BJ (cell line): ENCODE results near the gene PI4K2A. TPM values are rescaled to one million over a fixed set of nuclear protein-coding genes. Genes with fewer than 3 reads are reported as not detected.
A peak's percentile ranks its signal among the peaks of the same experiment; 100 is the strongest.

Experiments used
- CTCF ChIA-PET: fragments of 350-600 bp; formaldehyde crosslinking; extraction: SDS; loops from one replicate; lab custom pipeline; 2021; ENCODE audit warnings: antibody characterized with exemption, inconsistent platforms; lab: Yijun Ruan, JAX
- POLR2A ChIA-PET: fragments of 300-600 bp; sonication (Branson Sonifier 250); formaldehyde crosslinking; extraction: SDS; loops from one replicate; lab custom pipeline; 2021; ENCODE audit warnings: antibody characterized with exemption; lab: Charles Lee
- DNase-seq: peaks from one replicate; pipeline ENCODE4 v3.0.0-alpha.2; 2011; ENCODE audit warnings: low read depth
- H3K27me3 ChIP-seq: 2 replicates; pipeline ENCODE4 v1.6.0; 2011; ENCODE audit warnings: low read length; ENCODE audit not compliant: control insufficient read depth, insufficient read depth
- H3K36me3 ChIP-seq: 2 replicates; pipeline ENCODE4 v1.5.1; 2011; ENCODE audit warnings: low read length; ENCODE audit not compliant: control insufficient read depth, insufficient read depth
- H3K4me3 ChIP-seq: 2 replicates; pipeline ENCODE4 v1.5.1; 2011; ENCODE audit warnings: low read depth, mild to moderate bottlenecking, control low read depth, low read length
- polyA plus RNA-seq: library from polyadenylated mRNA; depleted of rRNA; stranded (reverse); fragments of >200 nt; gene quantifications from 2 replicates; pipeline ENCODE4 v1.2.3, GENCODE V29; 2011
- TF ChIP-seq, protein P1 (sequence below): IDR thresholded peaks from 2 replicates; pipeline ENCODE4 v1.5.1; 2011; ENCODE audit warnings: low read depth, mild to moderate bottlenecking, control low read depth, inconsistent platforms, low read length, moderate library complexity; ENCODE audit not compliant: insufficient read depth

PI4K2A gene
- polyA plus RNA-seq, 1 experiment, result 34.6 TPM

DNA sequence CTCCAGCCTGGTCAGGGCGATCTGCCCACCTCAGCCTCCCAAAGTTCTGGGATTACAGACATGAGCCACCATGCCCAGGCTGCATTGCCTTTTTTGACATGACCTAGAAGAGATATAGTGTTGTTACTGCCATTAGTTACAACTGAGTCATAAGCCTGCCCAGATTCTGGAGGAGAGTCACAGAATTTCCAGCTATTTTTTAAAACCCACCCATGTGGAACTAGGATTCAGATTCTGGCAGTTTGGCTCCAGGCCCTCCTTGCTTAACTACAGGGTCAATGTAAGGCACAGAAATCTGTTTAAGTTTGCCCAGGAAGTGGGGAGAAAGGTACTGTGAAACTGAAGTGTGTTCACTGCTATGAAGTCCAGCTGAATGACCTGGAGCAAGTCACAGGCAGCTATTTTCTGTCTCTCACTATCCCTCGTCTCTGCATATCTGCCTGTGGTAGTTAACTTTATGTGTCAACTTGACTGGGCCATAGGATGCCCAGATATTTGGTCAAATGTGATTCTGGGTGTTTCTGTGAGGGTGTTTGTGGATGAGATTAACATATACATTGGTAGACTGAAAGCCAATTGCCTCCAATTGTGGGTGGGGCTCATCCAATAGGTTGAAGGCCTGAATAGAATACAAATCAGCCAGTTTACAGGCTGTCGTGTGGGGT, 64.7 kb downstream of the PI4K2A start:
- ChIA-PET CTCF (interaction anchor here (1.2 to 20.3 kb wide), 3 partner anchors 18 to 29 kb away, joined by 4 to 517 read pairs (median 16); partner anchors contain the start of genes AVPI1 and ZFYVE27), POLR2A (no interaction called here)
- no peak overlapping the region for H3K4me3 ChIP-seq
- DNase-seq, result no peak
- H3K27me3 ChIP-seq, result no peaks in the 10 kb centered on the region; the same call in 1 of the 2 replicates
- TF ChIP-seq, protein P1, sequence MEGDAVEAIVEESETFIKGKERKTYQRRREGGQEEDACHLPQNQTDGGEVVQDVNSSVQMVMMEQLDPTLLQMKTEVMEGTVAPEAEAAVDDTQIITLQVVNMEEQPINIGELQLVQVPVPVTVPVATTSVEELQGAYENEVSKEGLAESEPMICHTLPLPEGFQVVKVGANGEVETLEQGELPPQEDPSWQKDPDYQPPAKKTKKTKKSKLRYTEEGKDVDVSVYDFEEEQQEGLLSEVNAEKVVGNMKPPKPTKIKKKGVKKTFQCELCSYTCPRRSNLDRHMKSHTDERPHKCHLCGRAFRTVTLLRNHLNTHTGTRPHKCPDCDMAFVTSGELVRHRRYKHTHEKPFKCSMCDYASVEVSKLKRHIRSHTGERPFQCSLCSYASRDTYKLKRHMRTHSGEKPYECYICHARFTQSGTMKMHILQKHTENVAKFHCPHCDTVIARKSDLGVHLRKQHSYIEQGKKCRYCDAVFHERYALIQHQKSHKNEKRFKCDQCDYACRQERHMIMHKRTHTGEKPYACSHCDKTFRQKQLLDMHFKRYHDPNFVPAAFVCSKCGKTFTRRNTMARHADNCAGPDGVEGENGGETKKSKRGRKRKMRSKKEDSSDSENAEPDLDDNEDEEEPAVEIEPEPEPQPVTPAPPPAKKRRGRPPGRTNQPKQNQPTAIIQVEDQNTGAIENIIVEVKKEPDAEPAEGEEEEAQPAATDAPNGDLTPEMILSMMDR, result no peak
- H3K36me3 ChIP-seq, result no peaks in the 10 kb centered on the region

DNA sequence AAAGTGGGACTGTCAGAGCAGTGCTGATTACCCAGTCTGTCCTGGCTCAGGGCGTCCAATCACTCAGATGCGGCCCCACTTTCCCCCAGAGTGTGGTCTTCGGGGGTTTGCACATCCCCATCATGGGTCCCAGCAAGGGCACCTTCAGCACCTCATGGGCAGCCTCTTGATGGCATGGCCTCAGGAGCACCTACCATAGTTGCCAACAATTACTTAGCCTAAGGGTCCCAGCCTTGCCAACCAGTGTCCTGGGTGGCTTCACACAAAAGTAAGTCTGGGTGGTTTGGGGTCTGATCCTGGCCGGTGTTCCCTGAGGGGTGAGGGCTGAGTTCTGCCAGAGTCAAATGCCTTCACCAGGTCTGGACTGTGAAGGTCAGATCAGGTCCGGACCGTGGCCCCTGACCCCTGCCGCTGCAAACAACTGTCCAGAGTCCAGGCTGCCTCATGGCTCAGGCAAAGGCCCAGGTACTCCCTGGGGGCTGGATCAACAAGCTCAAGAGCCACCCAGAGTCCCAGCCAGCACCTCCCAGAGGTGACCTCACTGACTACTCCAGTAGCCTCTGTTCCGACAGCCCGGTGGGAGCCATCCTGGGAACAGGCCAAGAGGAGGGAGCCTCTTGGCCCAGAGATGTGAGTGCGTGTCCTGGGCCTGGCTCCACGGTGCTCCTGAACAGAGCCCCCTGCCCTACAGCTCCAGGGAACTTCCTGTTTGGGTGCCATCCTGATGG, 66.8 kb downstream of the PI4K2A start:
- Histone ChIP-seq H3K4me3 (no peak overlapping the region), H3K27me3 (no peaks in the 10 kb centered on the region; the same call in 1 of the 2 replicates), H3K36me3 (no peaks in the 10 kb centered on the region)
- CTCF ChIA-PET, result interaction anchor here (0.6 to 20.3 kb wide), 3 partner anchors 22 to 283 kb away, joined by 3 to 517 read pairs (median 16); partner anchors contain the start of gene ZFYVE27
- TF ChIP-seq, protein P1, result no peak
- POLR2A ChIA-PET, result no interaction called here
- DNase-seq, result no peak

DNA sequence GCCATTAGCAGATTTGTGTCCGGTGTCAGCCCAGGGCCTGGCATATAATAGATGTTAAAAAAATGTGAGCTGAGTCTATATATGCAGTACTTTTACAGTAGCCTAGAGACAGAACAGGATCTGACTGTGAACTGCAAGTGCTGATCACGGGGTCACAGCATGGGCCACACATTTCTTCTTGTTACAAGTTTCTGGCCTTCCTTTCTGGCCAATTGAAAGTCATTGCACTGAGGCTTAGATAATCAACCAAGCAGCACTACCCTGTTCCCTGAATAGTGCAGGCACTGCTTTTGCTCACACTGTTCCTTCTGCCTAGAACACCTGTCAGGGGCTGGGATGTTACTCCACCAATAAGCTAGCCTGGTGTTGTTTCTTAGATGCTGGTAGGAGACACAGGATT, 67.7 kb downstream of the PI4K2A start:
- no peak for DNase-seq
- ChIA-PET POLR2A (no interaction called here), CTCF (interaction anchor here (1.3 to 20.3 kb wide), 3 partner anchors 11 to 34 kb away, joined by 5 to 517 read pairs (median 10); partner anchors contain the start of gene ZFYVE27)
- Histone ChIP-seq H3K4me3 (no peak overlapping the region), H3K36me3 (no peaks in the 10 kb centered on the region), H3K27me3 (no peaks in the 10 kb centered on the region; the same call in 1 of the 2 replicates)
- TF ChIP-seq, protein P1, result no peak

DNA sequence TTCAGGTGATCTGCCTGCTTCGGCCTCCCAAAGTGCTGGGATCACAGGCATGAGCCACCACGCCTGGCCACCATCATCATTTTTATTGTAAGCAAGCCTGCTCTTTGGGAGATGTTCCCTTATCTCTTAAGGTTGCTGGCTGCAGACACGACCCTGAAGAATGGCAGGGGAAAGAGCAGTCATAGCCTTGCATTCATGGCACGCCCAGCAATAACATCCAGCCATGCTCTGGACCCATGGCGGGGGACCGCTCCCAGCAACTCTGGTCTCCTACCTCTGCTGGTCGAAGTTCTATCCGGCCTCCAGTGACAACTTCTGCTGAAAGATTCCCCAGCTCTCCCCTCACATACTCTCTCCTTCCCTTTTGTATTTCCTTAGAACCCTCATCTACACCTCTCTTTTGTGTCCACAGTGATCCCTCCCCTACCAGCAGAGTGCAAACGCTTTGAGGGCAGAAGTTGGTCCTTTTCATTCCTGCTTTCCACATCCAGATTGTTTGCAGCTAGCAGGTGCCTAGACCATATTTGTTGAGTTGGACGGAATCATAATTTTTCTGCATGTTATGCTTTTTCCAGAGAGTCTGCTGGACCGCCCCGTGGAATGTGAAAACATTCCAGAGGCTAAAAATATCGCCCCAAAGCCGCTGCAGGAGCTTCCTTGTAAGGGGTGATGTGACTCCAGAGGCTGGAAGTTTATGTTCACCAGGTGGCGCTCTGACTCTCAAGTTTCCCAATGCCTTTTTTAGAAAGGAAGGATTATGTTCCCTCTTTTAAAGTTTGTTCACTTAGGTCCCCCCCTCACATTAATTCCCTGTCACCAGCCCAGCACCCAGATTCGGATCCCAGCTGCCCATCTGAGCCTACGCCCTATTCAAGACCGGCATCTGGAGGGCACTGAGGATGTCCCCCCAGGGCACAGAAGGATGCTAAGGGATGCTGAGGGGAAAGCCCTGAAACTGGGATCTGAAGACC, 68.8 kb downstream of the PI4K2A start:
- Histone ChIP-seq H3K4me3 (no peak overlapping the region), H3K36me3 (no peaks in the 10 kb centered on the region), H3K27me3 (no peaks in the 10 kb centered on the region)
- DNase-seq, result no peak
- TF ChIP-seq, protein P1, result peak; percentile 82
- ChIA-PET CTCF (interaction anchor here (0.6 to 20.3 kb wide), 19 partner anchors 8 to 562 kb away, joined by 3 to 517 read pairs (median 4); partner anchors contain the start of genes AVPI1 and ZFYVE27), POLR2A (interaction anchor here (0.6 to 1.1 kb wide), 4 partner anchors 18 to 34 kb away, joined by 3 to 4 read pairs (median 3); partner anchors contain the start of gene ZFYVE27)
